CD4-positive, alpha-beta memory T cell (primary cell): ENCODE results near the gene LCN6. TPM values are rescaled to one million over a fixed set of nuclear protein-coding genes. Genes with fewer than 3 reads are reported as not detected.
"Not testable (repeated sequence)": the region's sequence is repeated elsewhere in the genome, so short reads cannot be mapped to it uniquely, and the experiment has no call there.

Experiments used
- CTCF ChIA-PET: fragments of 350-600 bp; sonication (Branson Sonifier 250); formaldehyde crosslinking; loops from one replicate; lab custom pipeline; 2021; ENCODE audit warnings: inconsistent platforms; ENCODE audit not compliant: partially characterized antibody; lab: Charles Lee
- POLR2A ChIA-PET: fragments of 350-600 bp; sonication (Branson Sonifier 250); formaldehyde crosslinking; loops from one replicate; lab custom pipeline; 2021; ENCODE audit not compliant: partially characterized antibody; lab: Charles Lee
- DNase-seq, 5 donors: peaks; one replicate each; pipeline versions ENCODE4 v3.0.0 to v3.0.0-alpha.2; 2020 to 2022; ENCODE audit warnings: mixed read lengths in 1 of 5
- H3K27ac ChIP-seq: one replicate; pipeline ENCODE4 v1.7.0; 2013; ENCODE audit warnings: low read depth, low read length
- H3K27me3 ChIP-seq: 2 replicates; pipeline ENCODE4 v1.7.0; 2013; ENCODE audit warnings: mild to moderate bottlenecking, low read length, moderate library complexity; ENCODE audit not compliant: insufficient read depth
- H3K36me3 ChIP-seq: 2 replicates; pipeline ENCODE4 v1.7.0; 2013; ENCODE audit warnings: mild to moderate bottlenecking, low read length, moderate library complexity; ENCODE audit not compliant: insufficient read depth
- H3K4me1 ChIP-seq: 2 replicates; pipeline ENCODE4 v1.7.0; 2013; ENCODE audit warnings: mild to moderate bottlenecking, low read length, moderate library complexity; ENCODE audit not compliant: insufficient read depth
- H3K4me3 ChIP-seq, 2 donors: one replicate each; pipeline ENCODE4 v1.7.0; 2013; ENCODE audit warnings: low read length in 2 of 2, mild to moderate bottlenecking in 1 of 2
- H3K9me3 ChIP-seq, 2 donors: one replicate each; pipeline ENCODE4 v1.7.0; 2013; ENCODE audit warnings: low read length in 2 of 2, control low read depth in 1 of 2; ENCODE audit not compliant: control insufficient read depth in 1 of 2
- H3K27ac Mint-ChIP-seq, 7 donors: one replicate each; pipeline ENCODE4 v1.8.0; 2020 to 2021; ENCODE audit warnings: mixed read lengths in 7 of 7, mild to moderate bottlenecking in 6 of 7, inconsistent platforms in 3 of 7, moderate library complexity in 3 of 7
- H3K27me3 Mint-ChIP-seq, 2 donors: one replicate each; pipeline ENCODE4 v1.8.0; 2020 to 2021; ENCODE audit warnings: mixed read lengths in 2 of 2
- H3K36me3 Mint-ChIP-seq, 2 donors: one replicate each; pipeline ENCODE4 v1.8.0; 2020 to 2021; ENCODE audit warnings: mixed read lengths in 2 of 2, inconsistent platforms in 1 of 2, mild to moderate bottlenecking in 1 of 2
- H3K4me1 Mint-ChIP-seq, 4 donors: one replicate each; pipeline ENCODE4 v1.8.0; 2020 to 2021; ENCODE audit warnings: mixed read lengths in 4 of 4, mild to moderate bottlenecking in 1 of 4
- H3K4me3 Mint-ChIP-seq, 8 donors: one replicate each; pipeline ENCODE4 v1.8.0; 2020 to 2021; ENCODE audit warnings: mixed read lengths in 8 of 8, mild to moderate bottlenecking in 7 of 8, moderate library complexity in 6 of 8, inconsistent platforms in 3 of 8
- H3K9me3 Mint-ChIP-seq, 8 donors: one replicate each; pipeline ENCODE4 v1.8.0; 2020 to 2021; ENCODE audit warnings: mixed read lengths in 8 of 8, mild to moderate bottlenecking in 5 of 8, inconsistent platforms in 3 of 8, moderate library complexity in 1 of 8
- intact Hi-C: fragments of 100-400 bp; cut with micrococcal nuclease; formaldehyde crosslinking; loops from one replicate; pipeline ENCODE4 v1.15.1; 2023
- polyA plus RNA-seq, 2 donors: library from polyadenylated mRNA; unstranded; fragments of 300-500 nt; fragmentation: Illumina TruSeq; gene quantifications; one replicate each; pipeline ENCODE4 v1.2.3, GENCODE V29; 2021
- total RNA-seq, 2 experiments: library from RNA; stranded (reverse); gene quantifications; one replicate each; pipeline ENCODE4 v1.2.3, GENCODE V29; 2021

The LCN6 gene
- total and polyA plus RNA-seq, 4 experiments from 2014 or later = not detected

DNA sequence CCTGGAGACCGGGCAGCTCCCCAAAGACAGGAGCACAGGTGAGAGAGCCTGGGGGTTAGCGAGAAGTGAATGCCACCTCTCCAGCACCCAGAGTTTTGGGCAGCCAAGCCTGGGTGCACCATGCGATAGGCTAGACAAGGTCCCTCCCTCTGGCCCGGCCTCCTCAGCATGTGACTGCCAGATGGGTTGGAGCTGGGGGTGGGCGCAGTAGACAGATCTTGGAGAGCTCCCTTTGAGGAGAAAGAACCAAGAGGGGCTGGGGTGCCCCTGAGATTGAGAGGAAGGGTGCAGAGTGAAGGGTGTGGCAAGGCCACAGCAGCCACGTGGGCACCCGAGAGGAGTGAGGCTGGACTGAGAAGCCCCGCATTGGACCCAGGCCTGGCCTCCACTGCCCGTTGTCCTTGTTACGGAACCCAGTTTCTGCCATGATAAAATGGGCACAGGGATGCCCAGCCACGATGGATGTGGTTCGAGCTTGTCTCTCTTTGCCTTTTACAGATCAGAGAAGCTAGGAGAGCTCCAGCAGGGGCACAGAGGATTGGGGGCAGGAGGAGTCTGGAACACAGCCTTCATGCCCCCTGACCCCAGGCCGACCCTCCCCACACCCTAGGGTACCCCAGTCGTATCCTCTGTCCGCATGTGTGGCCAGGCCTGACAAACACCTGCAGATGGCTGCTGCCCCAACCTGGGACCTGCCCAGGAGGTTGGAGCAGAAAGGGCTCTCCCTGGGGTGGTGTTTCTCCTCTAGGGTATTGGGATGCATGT, 44.2 kb upstream of the LCN6 start:
- H3K4me3 ChIP-seq = peak overlapping the region in 1 of 2 donors; percentile 86
- peak overlapping the region; percentile 93 for H3K27ac ChIP-seq
- H3K36me3 ChIP-seq = peaks cover 14% of the 10 kb centered on the region
- H3K27ac Mint-ChIP-seq = peak overlapping the region in 6 of 7 donors; percentile 42 to 98 (median 93)
- H3K27me3 ChIP-seq = no peaks in the 10 kb centered on the region
- no peaks in the 10 kb centered on the region for H3K9me3 ChIP-seq
- ChIA-PET POLR2A (interaction anchor here (0.6 to 4.4 kb wide), 4 partner anchors 14 to 448 kb away, joined by 3 to 38 read pairs (median 4); partner anchors contain the start of genes RABL6 and TRAF2), CTCF (interaction anchor here (0.8 to 3.1 kb wide), 14 partner anchors 8 to 275 kb away, joined by 3 to 23 read pairs (median 5); partner anchors contain the start of genes AJM1 and NPDC1)
- H3K4me1 ChIP-seq = peaks cover 31% of the 10 kb centered on the region
- DNase-seq = no peak
- intact Hi-C loops = loop anchor here (5.0 kb wide), 1 partner anchor 95 kb away; the partner anchor contains the start of gene TRAF2
- peak overlapping the region in 7 of 8 donors; percentile 54 to 88 (median 85) for H3K4me3 Mint-ChIP-seq
- no peaks in the 10 kb centered on the region for H3K9me3 Mint-ChIP-seq
- H3K4me1 Mint-ChIP-seq = peaks cover 10 to 45% (median 29%) of the 10 kb centered on the region in 4 donors
- peaks cover 0 to 4% of the 10 kb centered on the region in 2 donors for H3K36me3 Mint-ChIP-seq
- H3K27me3 Mint-ChIP-seq = peaks cover 0 to 1% of the 10 kb centered on the region in 2 donors

DNA sequence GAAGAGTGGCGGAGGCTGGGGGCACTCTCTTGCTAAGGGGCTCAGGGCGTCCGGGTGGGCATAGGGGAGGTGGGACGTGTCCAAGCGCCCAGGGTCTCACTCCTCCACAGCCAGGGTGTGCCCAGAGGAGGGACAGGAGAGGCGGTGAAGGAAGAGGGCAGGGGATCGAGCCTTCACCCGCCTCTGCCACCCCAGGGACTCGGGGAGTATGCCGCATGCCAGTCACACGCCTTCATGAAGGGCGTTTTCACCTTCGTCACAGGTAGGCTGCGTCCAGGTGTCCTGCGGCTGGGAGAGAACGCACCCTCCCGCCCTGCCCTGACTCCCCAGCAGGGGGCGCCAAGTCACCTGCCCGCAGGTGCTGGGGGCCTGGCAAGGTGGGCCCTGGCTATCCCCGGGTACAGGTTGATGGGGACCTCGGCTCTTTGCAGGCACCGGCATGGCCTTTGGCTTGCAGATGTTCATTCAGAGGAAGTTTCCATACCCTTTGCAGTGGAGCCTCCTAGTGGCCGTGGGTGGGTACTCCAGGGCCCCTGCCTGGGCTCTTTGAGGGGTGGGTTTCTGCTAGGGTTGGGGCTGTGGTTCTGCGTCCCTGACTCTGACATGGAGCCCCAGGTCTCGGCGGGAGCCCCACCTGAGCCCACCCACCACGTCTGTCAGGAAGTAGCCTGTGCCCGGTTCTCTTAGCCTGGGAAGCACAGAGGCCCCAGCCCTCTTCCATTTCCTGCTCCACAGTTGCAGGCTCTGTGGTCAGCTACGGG, 43.4 kb upstream of the LCN6 start:
- Histone ChIP-seq H3K27ac (peak overlapping the region; percentile 93), H3K4me3 (peak overlapping the region; percentile 61 to 86), H3K27me3 (no peaks in the 10 kb centered on the region), H3K36me3 (peaks cover 14% of the 10 kb centered on the region), H3K9me3 (no peaks in the 10 kb centered on the region), H3K4me1 (peaks cover 31% of the 10 kb centered on the region)
- peaks cover 0 to 1% of the 10 kb centered on the region in 2 donors for H3K27me3 Mint-ChIP-seq
- peak; percentile 73 to 85 (median 76) for DNase-seq
- peaks cover 11 to 48% (median 28%) of the 10 kb centered on the region in 4 donors for H3K4me1 Mint-ChIP-seq
- CTCF ChIA-PET = interaction anchor here (0.8 to 3.1 kb wide), 12 partner anchors 9 to 276 kb away, joined by 3 to 23 read pairs (median 4); partner anchors contain the start of gene AJM1
- peak overlapping the region; percentile 91 to 98 (median 95) for H3K27ac Mint-ChIP-seq
- peaks cover 0 to 4% of the 10 kb centered on the region in 2 donors for H3K36me3 Mint-ChIP-seq
- no peaks in the 10 kb centered on the region for H3K9me3 Mint-ChIP-seq
- intact Hi-C loops = loop anchor here (1.0 to 5.0 kb wide), 10 partner anchors 9 to 799 kb away; partner anchors contain the start of genes PAXX, PHPT1, RABL6 and SEC16A
- H3K4me3 Mint-ChIP-seq = peak overlapping the region; percentile 81 to 88 (median 85)
- POLR2A ChIA-PET = interaction anchor here (0.6 to 4.4 kb wide), 9 partner anchors 11 to 449 kb away, joined by 3 to 38 read pairs (median 6); partner anchors contain the start of genes RABL6, RNF208, TRAF2 and TUBB4B

DNA sequence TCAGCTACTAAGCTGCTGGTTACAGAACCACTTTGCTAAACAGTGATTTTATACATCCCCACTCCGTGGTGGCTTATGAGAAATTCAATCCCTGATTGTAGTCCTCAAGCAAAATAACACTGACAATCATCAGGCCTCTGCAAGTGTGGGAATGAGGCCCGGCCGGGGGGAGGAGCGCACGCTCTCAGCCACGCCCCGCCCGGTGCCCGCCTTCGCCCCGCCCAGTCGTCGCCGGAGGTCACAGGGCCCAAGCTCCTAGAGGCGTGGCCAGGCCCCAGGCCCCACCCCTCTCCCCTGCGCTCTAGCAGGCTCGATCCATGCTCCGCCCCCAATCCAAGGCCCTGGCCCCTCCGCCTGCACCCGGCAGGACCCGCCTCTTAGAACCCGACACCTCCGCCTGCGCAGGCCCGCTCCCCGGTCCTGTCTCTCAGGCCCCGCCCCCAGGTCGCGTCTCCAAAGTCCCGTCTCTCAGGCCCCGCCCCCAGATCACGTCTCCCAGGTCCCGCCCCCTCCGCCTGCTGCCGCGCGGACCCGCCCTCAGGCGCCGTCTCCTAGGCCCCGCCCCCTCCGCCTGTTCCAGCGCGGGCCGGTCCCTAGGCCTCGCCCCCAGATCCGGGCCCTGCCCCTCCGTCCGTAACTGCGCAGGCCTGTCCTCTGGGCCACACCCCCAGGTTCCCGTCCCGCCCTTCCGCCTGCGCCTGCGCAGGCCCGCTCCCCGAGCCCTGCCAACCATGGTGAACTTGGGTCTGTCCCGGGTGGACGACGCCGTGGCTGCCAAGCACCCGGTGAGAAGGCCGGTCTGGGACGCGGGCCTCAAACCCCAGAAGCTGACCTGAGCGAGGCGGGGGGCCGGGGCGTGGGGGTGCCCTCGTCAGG, 42.6 kb upstream of the LCN6 start, which contains the start of gene TMEM141:
Gene TMEM141 (plus strand): TSS at position 705 of the 876 bp plus-strand sequence. CDS start 27 bp downstream, at position 732.
- no peaks in the 10 kb centered on the region for H3K9me3 Mint-ChIP-seq
- peak; percentile 99 to 100 (median 99) for DNase-seq
- intact Hi-C loops = loop anchor here (1.0 to 5.0 kb wide), 11 partner anchors 9 to 800 kb away; partner anchors contain the start of genes FBXW5, PAXX, PHPT1 and RABL6

DNA sequence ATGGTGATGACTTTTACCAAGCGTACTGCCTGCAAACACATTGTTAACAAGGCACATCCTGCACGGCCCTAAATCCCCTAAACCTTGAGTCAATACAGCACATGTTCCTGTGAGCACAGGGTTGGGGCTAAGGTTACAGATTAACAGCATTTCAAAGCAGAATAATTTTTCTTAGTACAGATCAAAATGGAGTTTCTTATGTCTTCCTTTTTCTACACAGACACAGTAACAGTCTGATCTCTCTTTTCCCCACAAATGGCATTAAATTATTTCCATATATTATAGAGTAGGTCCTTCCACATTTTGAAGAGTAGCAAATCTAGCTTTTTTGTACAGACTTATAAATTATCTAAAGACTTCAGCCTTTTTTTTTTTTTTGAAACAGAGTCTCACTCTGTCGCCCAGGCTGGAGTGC, 41.2 kb upstream of the LCN6 start:
- POLR2A ChIA-PET = interaction anchor here (1.6 kb wide), 1 partner anchor 155 kb away, joined by 7 read pairs; the partner anchor contains the start of gene FBXW5
- H3K27me3 ChIP-seq = no peaks in the 10 kb centered on the region
- Mint-ChIP-seq H3K27ac (peak overlapping the region in 2 of 7 donors; percentile 68 to 91), H3K27me3 (no peaks in the 10 kb centered on the region), H3K36me3 (peaks cover 0 to 4% of the 10 kb centered on the region in 2 donors), H3K4me3 (no peak overlapping the region), H3K4me1 (peaks cover 8 to 50% (median 24%) of the 10 kb centered on the region in 4 donors), H3K9me3 (no peaks in the 10 kb centered on the region)
- DNase-seq = no peak
- H3K27ac ChIP-seq = no peak overlapping the region
- CTCF ChIA-PET = interaction anchor here (1.1 to 6.8 kb wide), 3 partner anchors 243 to 278 kb away, joined by 3 to 64 read pairs (median 6); no protein-coding TSS in a partner anchor
- no peaks in the 10 kb centered on the region for H3K9me3 ChIP-seq
- no peak overlapping the region for H3K4me3 ChIP-seq
- intact Hi-C loops = no loop called here
- H3K4me1 ChIP-seq = peaks cover 28% of the 10 kb centered on the region
- H3K36me3 ChIP-seq = peaks cover 14% of the 10 kb centered on the region

More for the DNA sequence above, 42.6 kb upstream of the LCN6 start, which contains the start of gene TMEM141:
- Mint-ChIP-seq H3K27ac (peak within 1 kb of the TSS; percentile 91 to 98 (median 95)), H3K4me1 (peaks cover 8 to 42% (median 24%) of the 10 kb centered on the region in 4 donors), H3K27me3 (no peaks in the 10 kb centered on the region), H3K36me3 (peaks cover 0 to 4% of the 10 kb centered on the region in 2 donors), H3K4me3 (peak within 1 kb of the TSS; percentile 81 to 88 (median 85))
- Histone ChIP-seq H3K4me1 (peaks cover 28% of the 10 kb centered on the region), H3K27ac (peak within 1 kb of the TSS; percentile 93), H3K4me3 (peak within 1 kb of the TSS; percentile 61 to 86), H3K27me3 (no peaks in the 10 kb centered on the region), H3K36me3 (peaks cover 14% of the 10 kb centered on the region), H3K9me3 (no peaks in the 10 kb centered on the region)
- ChIA-PET POLR2A (interaction anchor here (0.6 to 4.4 kb wide), 19 partner anchors 9 to 450 kb away, joined by 3 to 38 read pairs (median 4); partner anchors contain the start of genes FBXW5, RABL6, RNF208 and TUBB4B), CTCF (interaction anchor here (1.0 to 6.8 kb wide), 3 partner anchors 239 to 244 kb away, joined by 3 to 64 read pairs (median 3); no protein-coding TSS in a partner anchor)

DNA sequence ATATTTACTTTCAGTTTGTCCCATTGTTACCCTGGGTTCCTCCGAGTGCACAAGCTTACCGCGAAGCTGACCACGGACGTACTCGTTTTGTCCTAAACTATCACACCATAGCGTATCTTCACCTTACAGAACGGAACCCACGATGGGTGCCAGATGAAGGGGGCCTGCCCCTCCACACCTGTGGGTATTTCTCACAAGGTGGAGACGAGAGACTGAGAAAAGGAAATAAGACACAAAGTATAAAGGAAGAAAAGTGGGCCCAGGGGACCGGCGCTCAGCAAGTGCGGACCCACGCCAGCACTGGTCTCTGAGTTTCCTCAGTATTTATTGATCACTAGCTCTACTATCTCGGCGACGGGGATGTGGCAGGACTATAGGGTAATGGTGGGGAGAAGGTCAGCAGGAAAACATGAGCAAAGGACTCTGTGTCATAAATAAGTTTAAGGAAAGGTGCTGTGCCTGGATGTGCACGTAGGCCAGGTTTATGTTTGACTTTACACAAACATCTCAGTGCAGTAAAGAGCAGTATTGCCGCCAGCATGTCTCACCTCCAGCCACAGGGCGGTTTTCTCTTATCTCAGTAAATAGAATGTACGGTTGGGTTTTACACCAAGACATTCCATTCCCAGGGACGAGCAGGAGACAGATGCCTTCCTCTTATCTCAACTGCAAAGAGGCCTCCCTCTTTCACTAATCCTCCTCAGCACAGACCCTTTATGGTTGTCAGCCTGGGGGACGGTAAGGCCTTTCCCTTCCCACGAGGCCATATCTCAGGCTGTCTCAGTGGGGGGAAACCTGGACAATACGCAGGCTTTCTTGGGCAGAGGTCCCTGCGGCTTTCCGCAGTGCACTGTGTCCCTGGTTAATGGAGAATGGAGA, 40.6 kb upstream of the LCN6 start:
- DNase-seq, H3K4me3 Mint-ChIP-seq: not testable (repeated sequence)
- POLR2A ChIA-PET = interaction anchor here (1.5 to 1.7 kb wide), 2 partner anchors 246 to 258 kb away, joined by 3 to 7 read pairs; no protein-coding TSS in a partner anchor

More for the DNA sequence above, 40.6 kb upstream of the LCN6 start:
- Mint-ChIP-seq H3K4me1 (peaks cover 8 to 51% (median 24%) of the 10 kb centered on the region in 4 donors), H3K27ac (peak overlapping the region in 2 of 7 donors; percentile 10 to 14)
- H3K27me3 ChIP-seq, H3K27ac ChIP-seq, H3K27me3 Mint-ChIP-seq, H3K36me3 Mint-ChIP-seq, H3K9me3 ChIP-seq, H3K4me3 ChIP-seq, intact Hi-C loops, H3K9me3 Mint-ChIP-seq: not testable (repeated sequence)
- peaks cover 28% of the 10 kb centered on the region for H3K4me1 ChIP-seq
- CTCF ChIA-PET = interaction anchor here (0.7 to 6.8 kb wide), 14 partner anchors 11 to 415 kb away, joined by 3 to 64 read pairs (median 4); partner anchors contain the start of genes AJM1, FUT7 and TRAF2
- H3K36me3 ChIP-seq = peaks cover 14% of the 10 kb centered on the region
